Upper lobe of right lung (tissue), 1 donor: ENCODE measurements around the gene RERE. TPM values are rescaled to one million over a fixed set of nuclear protein-coding genes. Genes with fewer than 3 reads are reported as not detected.

ENCODE experiments used
- ATAC-seq: fragments of 200-7000 bp; cut with Tn5 transposase; one replicate; pipeline ENCODE4 v1.9.1; 2020; ENCODE audit warnings: mild to moderate bottlenecking, moderate library complexity
- DNase-seq: peaks from one replicate; pipeline ENCODE4 v3.0.0-alpha.2; 2020
- H3K27ac ChIP-seq: fragments of 200-600 bp; one replicate; pipeline ENCODE4 v1.8.0; 2022
- H3K27me3 ChIP-seq: fragments of 200-600 bp; one replicate; pipeline ENCODE4 v1.8.0; 2022; ENCODE audit warnings: mild to moderate bottlenecking
- H3K36me3 ChIP-seq: fragments of 200-600 bp; one replicate; pipeline ENCODE4 v1.8.0; 2022
- H3K4me1 ChIP-seq: fragments of 200-600 bp; one replicate; pipeline ENCODE4 v1.8.0; 2022
- H3K4me3 ChIP-seq: fragments of 200-600 bp; one replicate; pipeline ENCODE4 v1.8.0; 2022; ENCODE audit warnings: mild to moderate bottlenecking
- H3K9me3 ChIP-seq: fragments of 200-600 bp; one replicate; pipeline ENCODE4 v1.8.0; 2022
- CTCF ChIP-seq: fragments of 200-600 bp; IDR thresholded peaks from one replicate; pipeline ENCODE4 v1.8.0; 2022; ENCODE audit warnings: antibody characterized with exemption
- intact Hi-C: fragments of 100-400 bp; cut with DNase I; formaldehyde crosslinking; loops from one replicate; pipeline ENCODE4 v1.11.0; 2022
- total RNA-seq: library from RNA; stranded (reverse); fragmentation: NEBNext Ultra II Directional; extraction: Animal tissue kit (Norgen Biotek cat#: 25700); gene quantifications from one replicate; pipeline ENCODE4 v1.2.1, GENCODE V29; 2021
- donor health status: DM: no; HTN: yes; CAD: no; lungs with severe emphysema.

The RERE gene
- total RNA-seq, 1 donor from 2014 or later: 99.6 TPM

- H3K4me3 ChIP-seq: no peak overlapping the region
- H3K27ac ChIP-seq: no peak overlapping the region
- no peaks in the 10 kb centered on the region for H3K4me1 ChIP-seq
- no peak for DNase-seq
- intact Hi-C loops: no loop called here
- no peak for TF ChIP-seq CTCF
- no peaks in the 10 kb centered on the region for H3K27me3 ChIP-seq
- no peaks in the 10 kb centered on the region for H3K36me3 ChIP-seq
- ATAC-seq: peak; percentile 50
- no peaks in the 10 kb centered on the region for H3K9me3 ChIP-seq
Observed at GRCh38 chr1:8794605-8795004, 22.8 kb downstream of the RERE start.

- intact Hi-C loops: no loop called here
- no peak for TF ChIP-seq CTCF
- DNase-seq (no peak), ATAC-seq (no peak)
- Histone ChIP-seq H3K4me3 (no peak overlapping the region), H3K4me1 (no peaks in the 10 kb centered on the region), H3K36me3 (no peaks in the 10 kb centered on the region), H3K27me3 (no peaks in the 10 kb centered on the region), H3K9me3 (no peaks in the 10 kb centered on the region), H3K27ac (no peak overlapping the region)
Observed at GRCh38 chr1:8791819-8792218, 25.6 kb downstream of the RERE start.

GRCh38 chr1:8790987-8791386, 26.5 kb downstream of the RERE start:
- Histone ChIP-seq H3K4me1 (no peaks in the 10 kb centered on the region), H3K36me3 (no peaks in the 10 kb centered on the region), H3K9me3 (no peaks in the 10 kb centered on the region), H3K27me3 (no peaks in the 10 kb centered on the region), H3K4me3 (no peak overlapping the region), H3K27ac (no peak overlapping the region)
- no peak for TF ChIP-seq CTCF
- no peak for DNase-seq
- ATAC-seq: no peak
- intact Hi-C loops: no loop called here

- Histone ChIP-seq H3K36me3 (no peaks in the 10 kb centered on the region), H3K4me3 (no peak overlapping the region), H3K27me3 (no peaks in the 10 kb centered on the region), H3K9me3 (no peaks in the 10 kb centered on the region), H3K4me1 (no peaks in the 10 kb centered on the region), H3K27ac (no peak overlapping the region)
- DNase-seq: no peak
- no peak for TF ChIP-seq CTCF
- intact Hi-C loops: no loop called here
- no peak for ATAC-seq
Observed at GRCh38 chr1:8790478-8790877, 27.0 kb downstream of the RERE start.

GRCh38 chr1:8789314-8790214, 27.9 kb downstream of the RERE start:
- H3K4me1 ChIP-seq: no peaks in the 10 kb centered on the region
- H3K27me3 ChIP-seq: no peaks in the 10 kb centered on the region
- no peak overlapping the region for H3K27ac ChIP-seq
- H3K9me3 ChIP-seq: no peaks in the 10 kb centered on the region
- intact Hi-C loops: no loop called here
- DNase-seq: no peak
- ATAC-seq: peak; percentile 80
- TF ChIP-seq CTCF: no peak
- H3K4me3 ChIP-seq: no peak overlapping the region
- H3K36me3 ChIP-seq: no peaks in the 10 kb centered on the region
